Caki2 (cell line): ENCODE measurements around the gene ZCCHC24. TPM values are rescaled to one million over a fixed set of nuclear protein-coding genes. Genes with fewer than 3 reads are reported as not detected.

ENCODE experiments used
- DNase-seq: peaks from one replicate; pipeline ENCODE4 v3.0.0-alpha.2; 2015; ENCODE audit warnings: low read depth
- in situ Hi-C: cut with HindIII; loops from 2 replicates; pipeline ENCODE4 v1.10.0; 2016; ENCODE audit warnings: low sequenced_read_pairs, low pct_unique_long_range_greater_than_20kb, mixed read lengths
- total RNA-seq: library from RNA; depleted of rRNA; stranded (reverse); fragments of >200 nt; shearing (Covaris generic); gene quantifications from 2 replicates; pipeline ENCODE4 v1.2.3, GENCODE V29; 2014; ENCODE audit warnings: low replicate concordance

ZCCHC24 gene
- total RNA-seq, 1 experiment from 2014 or later, result 5.7 TPM

DNA sequence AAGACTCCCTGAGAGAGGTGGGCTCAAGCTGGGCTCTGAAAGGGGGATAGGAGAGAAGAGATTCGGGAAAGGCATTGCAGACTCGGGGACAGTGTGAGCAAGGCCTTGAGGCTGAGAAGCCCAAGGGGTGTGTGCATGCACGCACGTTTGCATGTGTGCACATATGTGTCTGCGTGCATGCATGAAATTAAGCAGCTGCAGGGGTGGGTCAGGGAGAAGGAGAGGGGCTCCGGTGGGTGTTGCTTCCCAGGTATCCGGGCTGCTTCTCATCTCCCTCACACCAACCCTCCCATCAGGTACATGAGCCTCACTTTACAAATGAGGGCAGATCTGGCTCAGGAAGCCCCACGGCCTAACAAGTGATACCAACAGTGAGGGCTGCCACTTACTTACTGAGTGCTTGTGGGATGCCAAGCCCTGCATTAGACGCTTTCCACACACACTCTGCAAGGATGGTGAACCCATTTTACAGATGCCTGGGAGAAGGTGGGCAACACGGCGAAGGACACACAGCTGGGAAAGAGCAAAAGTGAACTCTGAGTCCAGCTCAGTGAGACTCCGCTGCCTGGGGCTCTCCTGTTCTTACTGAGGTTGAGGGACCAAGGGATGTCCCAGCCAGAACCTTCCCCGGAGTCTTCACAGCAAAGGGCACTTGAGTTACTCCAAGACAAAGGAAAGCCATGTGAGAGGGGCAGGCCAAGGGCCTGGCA, 26.4 kb downstream of the ZCCHC24 start:
- no peak for DNase-seq
- in situ Hi-C loops, result no loop called here

GRCh38 chr10:79418274-79418673, 27.1 kb downstream of the ZCCHC24 start:
- in situ Hi-C loops, result no loop called here
- no peak for DNase-seq

- DNase-seq, result no peak
- in situ Hi-C loops, result no loop called here
Measured at GRCh38 chr10:79417731-79418130, 27.7 kb downstream of the ZCCHC24 start.

DNA sequence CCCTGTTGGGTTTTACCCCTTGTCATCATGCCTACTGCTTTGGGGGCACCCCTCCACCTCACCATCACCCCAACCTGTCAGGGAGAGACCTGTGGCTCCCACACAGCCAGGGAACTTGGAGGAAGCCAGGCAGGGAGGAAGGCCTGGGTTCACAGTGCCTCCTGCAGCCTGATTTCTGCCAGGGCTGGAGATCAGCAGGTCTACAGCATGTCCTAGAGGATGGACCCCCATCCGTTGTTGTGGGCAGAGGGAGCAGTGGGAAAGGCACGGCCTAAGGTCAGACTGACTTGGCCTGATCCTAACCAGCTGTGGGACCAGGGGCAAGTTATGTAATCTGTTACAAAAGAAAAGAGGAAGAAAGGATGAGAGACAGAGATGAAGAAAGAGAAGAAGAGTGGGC, 28.2 kb downstream of the ZCCHC24 start:
- in situ Hi-C loops, result no loop called here
- no peak for DNase-seq

GRCh38 chr10:79416578-79417255, 28.7 kb downstream of the ZCCHC24 start:
- DNase-seq, result no peak
- in situ Hi-C loops, result no loop called here

GRCh38 chr10:79415736-79416577, 29.5 kb downstream of the ZCCHC24 start:
- in situ Hi-C loops, result no loop called here
- DNase-seq, result no peak

- in situ Hi-C loops, result no loop called here
- no peak for DNase-seq
Measured at GRCh38 chr10:79414714-79415113, 30.7 kb downstream of the ZCCHC24 start.

GRCh38 chr10:79413196-79413595, 32.2 kb downstream of the ZCCHC24 start:
- in situ Hi-C loops, result no loop called here
- DNase-seq, result no peak

DNA sequence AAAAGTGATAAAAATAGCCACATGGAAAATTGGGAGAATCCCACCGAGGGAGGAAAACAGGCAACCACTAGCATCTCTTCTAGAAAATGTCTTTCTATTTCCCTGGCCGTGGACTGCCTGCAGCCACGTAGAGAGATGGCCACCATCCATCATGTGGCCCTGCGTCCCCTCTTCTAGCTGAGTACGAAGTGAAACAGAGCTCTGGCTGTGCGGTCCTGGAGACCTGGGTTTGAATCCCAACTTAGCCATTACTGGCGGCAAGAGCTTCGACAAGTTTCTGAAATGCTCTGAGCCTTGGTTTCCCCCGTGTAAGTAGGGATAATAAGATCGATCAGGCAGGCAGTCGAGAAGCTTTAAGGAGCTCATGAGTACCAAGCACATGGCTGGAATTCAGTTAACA, 32.9 kb downstream of the ZCCHC24 start:
- in situ Hi-C loops, result no loop called here
- no peak for DNase-seq

GRCh38 chr10:79411546-79412495, 33.6 kb downstream of the ZCCHC24 start:
- no peak for DNase-seq
- in situ Hi-C loops, result no loop called here

GRCh38 chr10:79410315-79411094, 34.9 kb downstream of the ZCCHC24 start:
- in situ Hi-C loops, result no loop called here
- DNase-seq, result no peak

DNA sequence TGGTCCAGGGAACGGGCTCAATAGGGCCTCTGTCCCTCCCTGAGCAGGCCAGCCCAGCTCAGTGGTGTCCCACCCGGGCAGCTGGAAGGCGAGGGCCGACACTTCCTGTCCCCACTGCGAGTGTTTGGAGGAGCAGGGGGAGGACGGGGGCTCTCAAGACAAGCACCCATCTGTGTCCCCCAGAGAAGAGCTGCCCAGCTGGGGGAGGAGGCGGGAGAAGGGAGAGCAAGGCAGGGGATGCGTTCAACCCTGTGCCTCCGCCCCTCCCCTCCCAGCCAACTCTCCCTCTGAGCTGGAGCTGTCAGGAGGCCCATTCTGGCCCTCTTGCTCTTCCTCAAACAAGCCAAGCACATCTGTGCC, 35.7 kb downstream of the ZCCHC24 start:
- in situ Hi-C loops, result no loop called here
- no peak for DNase-seq

- DNase-seq, result no peak
- in situ Hi-C loops, result no loop called here
Measured at GRCh38 chr10:79409038-79409725, 36.2 kb downstream of the ZCCHC24 start.

GRCh38 chr10:79407811-79408795, 37.3 kb downstream of the ZCCHC24 start:
- DNase-seq, result no peak
- in situ Hi-C loops, result no loop called here

DNA sequence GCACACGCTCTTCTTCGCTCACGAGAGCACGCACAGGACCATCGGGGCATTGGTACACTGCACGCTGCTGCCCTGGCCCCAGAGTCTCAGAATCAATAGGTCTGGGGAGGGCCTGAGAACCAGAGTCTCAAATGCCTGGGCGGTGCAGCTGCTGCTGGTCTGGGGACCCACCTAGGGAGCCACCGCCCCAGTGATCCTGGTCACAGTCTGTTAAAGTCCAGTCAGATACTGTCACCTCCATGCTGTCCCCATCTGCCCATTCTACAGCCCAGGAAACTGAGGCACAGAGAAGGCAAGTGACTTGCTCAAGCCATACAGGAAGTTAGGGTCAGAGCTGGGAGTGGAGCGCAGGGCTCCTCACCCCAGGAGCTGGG, 38.0 kb downstream of the ZCCHC24 start:
- no peak for DNase-seq
- in situ Hi-C loops, result no loop called here
